ENCODE data around the gene CRELD2.
A peak's percentile ranks its signal among the peaks of the same experiment; 100 is the strongest.

Gene CRELD2

GRCh38 chr22:49970528-49971231, 52.2 kb downstream of the CRELD2 start:
- peak; percentile 93 to 95 for DNase-seq

- DNase-seq, result peak in 1 of 2 donors; percentile 67
Observed at GRCh38 chr22:49971232-49972162, 53.1 kb downstream of the CRELD2 start.

- no peak for DNase-seq
Observed at GRCh38 chr22:49972163-49973017, 54.0 kb downstream of the CRELD2 start.

- DNase-seq, result no peak
Observed at GRCh38 chr22:49973018-49973961, 54.9 kb downstream of the CRELD2 start.

GRCh38 chr22:49975543-49976389, 57.3 kb downstream of the CRELD2 start:
- no peak for DNase-seq

- DNase-seq, result peak in 1 of 2 donors; percentile 71
Observed at GRCh38 chr22:49976439-49977175, 58.2 kb downstream of the CRELD2 start.

All from CD4-positive, alpha-beta T cell treated with Interleukin-1 beta for 1 hour (primary cell).